Stimulated activated CD8-positive, alpha-beta memory T cell treated with anti-CD3 and anti-CD28 coated beads, Interleukin-15, amount 100 ng/mL, for 24 hours (primary cell): Measurements from ENCODE around the gene VEZT.
"Not testable (repeated sequence)": the region's sequence is repeated elsewhere in the genome, so short reads cannot be mapped to it uniquely, and the experiment has no call there.

Experiments
- DNase-seq: peaks from one replicate; pipeline ENCODE4 v3.0.0-alpha.2; 2020; ENCODE audit warnings: low read depth

The VEZT gene

GRCh38 chr12:95224202-95225170 lies 6.9 kb downstream of the VEZT start:
- DNase-seq, result no peak

GRCh38 chr12:95225645-95226212 lies 8.1 kb downstream of the VEZT start:
- no peak for DNase-seq

- no peak for DNase-seq
These were observed 10.3 kb downstream of the VEZT start for GRCh38 chr12:95227818-95228356.

- DNase-seq, result no peak
These were observed 11.0 kb downstream of the VEZT start for GRCh38 chr12:95228617-95229016.

GRCh38 chr12:95229636-95230035 lies 12.0 kb downstream of the VEZT start:
- no peak for DNase-seq

- DNase-seq, result no peak
These were observed 12.7 kb downstream of the VEZT start for GRCh38 chr12:95230313-95230712.

GRCh38 chr12:95231190-95231589 lies 13.6 kb downstream of the VEZT start:
- no peak for DNase-seq

- DNase-seq, result not testable (repeated sequence)
These were observed 16.6 kb downstream of the VEZT start for GRCh38 chr12:95234187-95234586.

GRCh38 chr12:95235621-95236020 lies 18.0 kb downstream of the VEZT start:
- not testable (repeated sequence) for DNase-seq

- DNase-seq, result no peak
These were observed 19.7 kb downstream of the VEZT start for GRCh38 chr12:95237315-95237714.

- no peak for DNase-seq
These were observed 20.5 kb downstream of the VEZT start for GRCh38 chr12:95238150-95238549.

- no peak for DNase-seq
These were observed 21.6 kb downstream of the VEZT start for GRCh38 chr12:95239216-95239615.

- not testable (repeated sequence) for DNase-seq
These were observed 22.2 kb downstream of the VEZT start for GRCh38 chr12:95239835-95240234.

GRCh38 chr12:95240556-95240955 lies 22.9 kb downstream of the VEZT start:
- DNase-seq, result no peak

GRCh38 chr12:95241138-95241537 lies 23.5 kb downstream of the VEZT start:
- DNase-seq, result not testable (repeated sequence)

- no peak for DNase-seq
These were observed 24.3 kb downstream of the VEZT start for GRCh38 chr12:95241761-95242506.

GRCh38 chr12:95243497-95244183 lies 26.0 kb downstream of the VEZT start:
- DNase-seq, result no peak

- DNase-seq, result no peak
These were observed 26.7 kb downstream of the VEZT start for GRCh38 chr12:95244350-95244749.

- DNase-seq, result no peak
These were observed 30.5 kb downstream of the VEZT start for GRCh38 chr12:95248095-95248494.

- no peak for DNase-seq
These were observed 31.2 kb downstream of the VEZT start for GRCh38 chr12:95248604-95249360.

GRCh38 chr12:95253386-95253785 lies 35.8 kb downstream of the VEZT start:
- no peak for DNase-seq
